Measurements from ENCODE around the gene ERC2.

The ERC2 gene

DNA sequence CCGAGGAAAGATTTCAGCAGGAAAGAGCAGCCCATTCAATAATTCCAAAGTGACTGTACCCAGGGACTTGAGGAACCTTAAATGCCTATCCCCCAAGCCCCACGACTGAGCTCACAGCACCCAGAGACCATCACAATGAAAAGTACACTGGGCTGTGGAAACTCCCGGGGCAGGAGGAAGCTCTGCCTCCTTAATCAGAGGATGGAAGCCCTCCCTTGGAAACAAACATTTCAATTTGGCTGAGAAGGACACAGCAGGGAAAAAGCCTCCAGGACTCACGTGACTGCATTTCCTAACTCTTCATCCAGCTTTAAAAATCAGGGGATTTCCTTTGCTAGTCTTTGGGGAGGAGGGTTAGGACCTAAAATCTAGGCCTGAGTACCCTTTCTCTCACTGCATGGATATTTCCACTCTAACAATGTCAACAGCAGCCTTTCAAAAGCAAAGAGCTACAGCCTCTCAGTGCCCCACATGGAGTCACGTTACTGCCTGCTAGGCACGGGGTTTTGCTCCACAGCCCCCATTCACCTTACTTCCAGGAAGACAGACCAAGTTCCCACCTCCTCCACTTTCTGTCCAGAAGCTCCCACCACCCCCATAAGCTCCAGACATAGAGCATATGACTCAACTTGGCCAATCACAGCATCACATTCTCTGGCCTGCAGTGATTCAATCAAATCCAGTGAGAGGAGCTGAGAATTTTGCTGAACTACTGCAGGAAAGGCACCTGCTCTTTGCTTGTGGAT, 912.2 kb downstream of the ERC2 start:
- Mint-ChIP-seq H3K27ac (no peak overlapping the region), H3K9me3 (peaks cover 0 to 1% of the 10 kb centered on the region in 2 donors), H3K4me3 (no peak overlapping the region), H3K27me3 (no peaks in the 10 kb centered on the region), H3K36me3 (ENCODE audit: insufficient read depth) (no peaks in the 10 kb centered on the region), H3K4me1 (ENCODE audit: low read depth in 2 of 2) (no peaks in the 10 kb centered on the region)
- DNase-seq: no peak
- ATAC-seq (replicated peaks): no peak

DNA sequence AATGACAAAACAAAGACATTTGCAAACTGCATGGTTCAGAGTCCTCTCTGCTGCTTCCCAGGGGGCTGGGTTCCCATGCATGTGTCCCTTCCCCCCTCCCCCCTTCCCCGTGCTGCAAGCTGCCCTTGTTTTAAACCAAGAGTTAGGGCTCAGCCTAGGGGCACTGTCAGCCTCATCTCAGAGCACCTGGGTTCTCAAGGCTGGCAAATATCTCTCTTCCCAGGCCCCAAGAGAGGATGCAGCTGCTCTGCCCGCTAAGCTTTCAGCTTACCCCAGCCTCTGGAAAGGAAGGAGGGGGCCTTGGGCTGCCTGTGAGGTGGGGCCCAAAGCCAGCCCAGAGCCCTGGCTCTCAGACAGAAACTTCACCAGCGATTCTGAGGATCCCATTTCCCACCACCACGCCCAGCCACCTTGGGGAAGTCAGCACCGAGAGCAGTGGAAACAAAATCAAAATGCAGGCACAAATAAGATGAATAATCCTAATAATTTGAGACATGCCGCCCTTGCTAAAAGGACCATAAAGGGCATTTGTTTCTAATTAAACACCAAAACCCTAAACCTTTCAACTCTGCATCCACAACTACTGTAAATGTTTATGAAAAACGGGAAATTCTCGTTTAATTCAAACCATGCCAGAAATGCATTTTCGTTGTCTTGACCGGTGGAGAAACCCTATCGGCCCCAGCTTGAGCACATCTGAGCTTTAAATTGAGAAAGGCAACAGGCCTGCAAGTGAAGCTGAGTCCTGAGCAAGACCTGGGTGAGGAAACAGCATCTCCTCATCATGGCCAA, 913.4 kb downstream of the ERC2 start:
- Mint-ChIP-seq H3K36me3 (ENCODE audit: insufficient read depth) (no peaks in the 10 kb centered on the region), H3K4me3 (no peak overlapping the region), H3K9me3 (peaks cover 0 to 4% of the 10 kb centered on the region in 2 donors), H3K4me1 (ENCODE audit: low read depth in 2 of 2) (no peaks in the 10 kb centered on the region), H3K27ac (no peak overlapping the region), H3K27me3 (no peaks in the 10 kb centered on the region)
- ATAC-seq (replicated peaks) (no peak), DNase-seq (no peak)

- Mint-ChIP-seq H3K4me1 (ENCODE audit: low read depth in 2 of 2) (no peaks in the 10 kb centered on the region), H3K9me3 (peaks cover 0 to 3% of the 10 kb centered on the region in 2 donors), H3K4me3 (no peak overlapping the region), H3K36me3 (ENCODE audit: insufficient read depth) (no peaks in the 10 kb centered on the region), H3K27ac (no peak overlapping the region), H3K27me3 (no peaks in the 10 kb centered on the region)
- DNase-seq: no peak
- ATAC-seq (replicated peaks): no peak
Measured at GRCh38 chr3:55551644-55552043, 916.6 kb downstream of the ERC2 start.

DNA sequence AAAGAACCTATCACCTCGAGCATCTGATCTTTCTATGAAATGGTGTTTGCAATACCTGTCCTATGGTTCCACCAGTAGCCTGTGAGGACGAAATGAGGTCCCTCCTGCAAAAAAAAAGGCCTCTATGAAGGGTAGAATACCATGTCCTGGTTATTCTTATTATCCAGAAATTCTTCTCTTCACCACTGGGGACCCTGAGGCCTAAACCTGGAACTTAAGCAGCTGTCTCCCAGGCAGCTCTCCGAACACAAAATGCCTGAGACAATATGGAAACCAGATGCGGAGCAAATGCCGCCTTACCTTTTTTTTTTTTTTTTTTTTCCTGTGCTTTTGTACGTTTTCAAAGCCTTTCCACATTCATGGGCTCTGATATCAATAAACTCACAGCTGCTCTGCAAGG, 919.1 kb downstream of the ERC2 start:
- no peak for DNase-seq
- no peak for ATAC-seq (replicated peaks)
- Mint-ChIP-seq H3K27ac (no peak overlapping the region), H3K27me3 (no peaks in the 10 kb centered on the region), H3K36me3 (ENCODE audit: insufficient read depth) (no peaks in the 10 kb centered on the region), H3K9me3 (peaks cover 7 to 15% of the 10 kb centered on the region in 2 donors), H3K4me1 (ENCODE audit: low read depth in 2 of 2) (no peaks in the 10 kb centered on the region), H3K4me3 (no peak overlapping the region)

DNA sequence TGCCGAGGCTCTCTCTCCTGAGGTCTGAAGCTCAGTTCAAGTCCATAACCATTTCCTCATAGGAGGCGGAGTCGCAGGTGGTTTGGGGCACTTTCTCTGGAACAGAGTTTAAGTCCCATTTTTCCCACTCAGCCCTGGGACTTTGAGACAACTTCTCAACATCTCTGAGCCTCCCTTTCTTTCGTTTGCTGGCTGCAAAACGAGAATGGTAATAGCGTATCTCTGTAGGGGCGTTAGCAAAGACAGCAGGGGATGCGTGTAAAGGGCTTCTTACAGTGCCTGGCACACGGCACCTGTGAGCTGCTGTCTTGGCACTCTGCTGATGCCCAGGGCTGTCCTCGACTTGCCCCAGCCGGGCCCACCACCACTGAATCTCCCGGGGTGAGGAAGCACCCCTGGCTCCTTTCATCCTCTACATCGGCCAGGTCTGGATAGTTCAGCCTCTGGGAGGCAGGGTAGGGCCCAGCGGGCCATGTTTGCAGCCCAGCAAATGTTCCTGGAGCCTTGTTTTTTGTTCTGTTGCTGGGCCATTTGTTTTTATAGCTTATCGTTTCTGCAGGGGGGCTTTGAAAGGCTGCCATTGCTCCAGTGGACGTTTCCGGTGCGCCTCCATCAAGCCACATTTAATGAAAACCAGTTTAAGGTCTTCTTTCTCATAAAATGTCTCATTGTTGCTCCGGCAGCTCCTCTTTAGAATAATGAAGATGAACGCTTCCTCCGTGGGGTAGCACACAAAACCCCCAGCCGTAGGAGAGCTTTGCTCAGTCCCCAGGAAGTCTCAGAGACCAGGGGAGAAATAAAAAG, 921.2 kb downstream of the ERC2 start:
- no peak for DNase-seq
- H3K4me1 Mint-ChIP-seq (ENCODE audit: low read depth in 2 of 2): no peaks in the 10 kb centered on the region
- peaks cover 11 to 21% of the 10 kb centered on the region in 2 donors for H3K9me3 Mint-ChIP-seq
- no peak overlapping the region for H3K27ac Mint-ChIP-seq
- H3K27me3 Mint-ChIP-seq: no peaks in the 10 kb centered on the region
- no peak for ATAC-seq (replicated peaks)
- no peak overlapping the region for H3K4me3 Mint-ChIP-seq
- H3K36me3 Mint-ChIP-seq (ENCODE audit: insufficient read depth): no peaks in the 10 kb centered on the region

GRCh38 chr3:55545995-55546394, 922.3 kb downstream of the ERC2 start:
- Mint-ChIP-seq H3K36me3 (ENCODE audit: insufficient read depth) (no peaks in the 10 kb centered on the region), H3K9me3 (peaks cover 11 to 21% of the 10 kb centered on the region in 2 donors), H3K27me3 (no peaks in the 10 kb centered on the region), H3K4me1 (ENCODE audit: low read depth in 2 of 2) (no peaks in the 10 kb centered on the region), H3K4me3 (no peak overlapping the region), H3K27ac (no peak overlapping the region)
- DNase-seq: no peak
- no peak for ATAC-seq (replicated peaks)

DNA sequence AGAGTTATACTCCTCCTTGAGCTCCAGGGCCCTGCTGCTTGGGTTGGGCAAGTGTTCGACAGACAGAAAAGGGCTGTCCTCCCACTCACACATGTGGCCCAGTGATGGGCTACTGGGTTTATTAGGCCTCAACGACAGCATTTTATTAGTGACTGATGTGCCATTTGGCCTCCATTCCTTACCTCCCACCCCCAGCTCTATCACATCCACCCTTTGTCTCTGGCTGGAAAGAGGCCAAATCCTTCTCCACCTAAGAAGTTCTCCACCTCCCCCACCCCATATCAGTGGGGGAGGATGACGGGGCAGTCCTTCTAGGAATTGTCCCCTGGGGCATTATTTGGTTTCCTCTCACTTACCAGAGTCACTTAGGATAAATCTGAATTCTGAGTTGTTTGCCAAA, 924.0 kb downstream of the ERC2 start:
- Mint-ChIP-seq H3K27me3 (no peaks in the 10 kb centered on the region), H3K4me3 (no peak overlapping the region), H3K36me3 (ENCODE audit: insufficient read depth) (no peaks in the 10 kb centered on the region), H3K27ac (no peak overlapping the region), H3K9me3 (peaks cover 8 to 21% of the 10 kb centered on the region in 2 donors), H3K4me1 (ENCODE audit: low read depth in 2 of 2) (no peaks in the 10 kb centered on the region)
- ATAC-seq (replicated peaks): no peak
- no peak for DNase-seq

- H3K27me3 Mint-ChIP-seq: no peaks in the 10 kb centered on the region
- no peaks in the 10 kb centered on the region for H3K36me3 Mint-ChIP-seq (ENCODE audit: insufficient read depth)
- no peak overlapping the region for H3K4me3 Mint-ChIP-seq
- H3K27ac Mint-ChIP-seq: no peak overlapping the region
- peaks cover 8 to 21% of the 10 kb centered on the region in 2 donors for H3K9me3 Mint-ChIP-seq
- H3K4me1 Mint-ChIP-seq (ENCODE audit: low read depth in 2 of 2): no peaks in the 10 kb centered on the region
- ATAC-seq (replicated peaks): no peak
- DNase-seq: no peak
Measured at GRCh38 chr3:55543181-55543614, 925.1 kb downstream of the ERC2 start.

- Mint-ChIP-seq H3K27ac (no peak overlapping the region), H3K27me3 (no peaks in the 10 kb centered on the region), H3K4me1 (ENCODE audit: low read depth in 2 of 2) (no peaks in the 10 kb centered on the region), H3K36me3 (ENCODE audit: insufficient read depth) (no peaks in the 10 kb centered on the region), H3K4me3 (no peak overlapping the region), H3K9me3 (peaks cover 8 to 20% of the 10 kb centered on the region in 2 donors)
- no peak for ATAC-seq (replicated peaks)
- DNase-seq: no peak
Measured at GRCh38 chr3:55541456-55541855, 926.8 kb downstream of the ERC2 start.

DNA sequence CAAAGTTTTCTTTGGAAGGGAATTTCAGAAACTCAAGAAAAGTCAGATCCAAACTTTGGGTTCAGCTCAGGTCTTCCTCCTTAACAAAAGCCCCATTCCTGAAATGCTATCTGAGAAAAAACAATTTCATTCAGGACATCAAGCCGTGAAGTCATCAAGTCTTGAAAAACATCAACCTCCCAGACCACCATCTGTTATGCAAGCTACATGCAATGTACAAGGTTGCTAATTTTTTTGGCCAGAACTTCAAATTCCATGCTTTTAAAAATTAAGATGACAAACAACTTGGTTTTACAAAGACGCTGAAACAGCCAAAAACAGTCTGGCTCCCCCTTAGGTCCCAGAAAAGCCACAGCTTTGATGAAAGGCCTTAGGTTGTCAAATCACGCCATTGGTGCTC, 927.3 kb downstream of the ERC2 start:
- Mint-ChIP-seq H3K9me3 (peaks cover 8 to 16% of the 10 kb centered on the region in 2 donors), H3K36me3 (ENCODE audit: insufficient read depth) (no peaks in the 10 kb centered on the region), H3K4me1 (ENCODE audit: low read depth in 2 of 2) (no peaks in the 10 kb centered on the region), H3K27me3 (no peaks in the 10 kb centered on the region), H3K4me3 (no peak overlapping the region), H3K27ac (no peak overlapping the region)
- DNase-seq: no peak
- no peak for ATAC-seq (replicated peaks)

DNA sequence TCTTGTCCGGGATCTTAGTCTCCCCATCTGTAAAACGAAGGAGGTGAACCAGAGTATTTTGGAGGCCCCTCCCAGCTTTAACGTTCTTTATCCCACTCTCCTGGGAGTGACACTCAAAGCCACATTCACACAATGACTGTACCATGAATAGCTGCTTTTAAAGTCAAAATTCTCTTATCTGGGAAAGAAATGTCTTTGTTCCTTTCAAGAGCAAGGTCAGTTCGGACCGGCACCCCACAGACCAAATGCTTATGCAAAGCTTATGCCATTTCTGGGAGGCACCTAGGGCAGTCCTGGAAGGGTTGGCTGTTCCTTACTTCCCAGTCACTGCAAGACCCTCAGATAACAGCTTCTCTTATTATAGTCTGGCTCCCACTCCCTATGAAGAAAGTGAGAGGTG, 927.7 kb downstream of the ERC2 start:
- H3K4me1 Mint-ChIP-seq (ENCODE audit: low read depth in 2 of 2): no peaks in the 10 kb centered on the region
- no peaks in the 10 kb centered on the region for H3K27me3 Mint-ChIP-seq
- H3K27ac Mint-ChIP-seq: no peak overlapping the region
- H3K36me3 Mint-ChIP-seq (ENCODE audit: insufficient read depth): no peaks in the 10 kb centered on the region
- DNase-seq: no peak
- peaks cover 8 to 15% of the 10 kb centered on the region in 2 donors for H3K9me3 Mint-ChIP-seq
- no peak overlapping the region for H3K4me3 Mint-ChIP-seq
- ATAC-seq (replicated peaks): no peak

DNA sequence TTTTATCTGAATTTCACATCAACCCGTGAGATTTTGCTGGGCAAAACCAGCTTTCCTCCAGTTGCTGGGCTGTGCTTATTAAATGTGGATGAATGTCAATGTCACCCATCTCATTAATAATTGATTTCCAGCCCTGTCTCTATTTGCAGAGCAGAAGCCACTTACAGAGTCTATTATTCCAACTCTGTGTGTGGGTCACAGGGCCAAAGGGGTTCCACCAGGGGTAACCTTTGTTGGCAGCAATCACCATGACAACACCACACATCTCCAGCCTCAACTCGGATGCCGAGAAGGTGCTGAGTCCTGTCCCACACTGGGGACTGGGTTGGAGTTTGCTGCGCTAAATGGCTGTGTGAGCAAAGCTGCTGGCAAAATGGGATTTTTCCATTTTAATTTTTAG, 930.1 kb downstream of the ERC2 start:
- no peaks in the 10 kb centered on the region for H3K27me3 Mint-ChIP-seq
- no peak overlapping the region for H3K4me3 Mint-ChIP-seq
- ATAC-seq (replicated peaks): no peak
- no peak for DNase-seq
- no peaks in the 10 kb centered on the region for H3K4me1 Mint-ChIP-seq (ENCODE audit: low read depth in 2 of 2)
- no peak overlapping the region for H3K27ac Mint-ChIP-seq
- H3K36me3 Mint-ChIP-seq (ENCODE audit: insufficient read depth): no peaks in the 10 kb centered on the region
- H3K9me3 Mint-ChIP-seq: peaks cover 4 to 13% of the 10 kb centered on the region in 2 donors

DNA sequence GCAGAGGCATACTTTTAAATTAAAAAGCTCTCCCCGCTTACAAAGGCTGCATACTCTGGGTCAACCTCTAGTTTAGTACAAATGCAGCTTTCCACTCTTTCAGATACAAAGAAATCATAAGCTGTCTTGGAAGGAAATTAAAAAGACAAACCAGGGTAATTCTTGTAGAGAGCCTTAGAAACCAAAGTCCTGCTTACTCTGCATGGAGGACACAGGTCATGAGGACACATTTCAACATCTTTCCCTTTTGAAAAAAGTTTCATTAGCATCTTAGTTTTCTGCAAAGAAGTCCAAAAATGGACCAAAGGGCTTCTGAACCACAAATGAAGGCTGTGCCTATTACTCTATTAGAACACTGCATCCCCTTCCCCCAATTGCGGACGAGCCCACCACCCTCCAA, 930.7 kb downstream of the ERC2 start:
- Mint-ChIP-seq H3K4me1 (ENCODE audit: low read depth in 2 of 2) (no peaks in the 10 kb centered on the region), H3K36me3 (ENCODE audit: insufficient read depth) (no peaks in the 10 kb centered on the region), H3K27me3 (no peaks in the 10 kb centered on the region), H3K4me3 (no peak overlapping the region), H3K27ac (no peak overlapping the region), H3K9me3 (peaks cover 2 to 10% of the 10 kb centered on the region in 2 donors)
- DNase-seq: no peak
- ATAC-seq (replicated peaks): no peak
